ENCODE data around the gene C1orf94.

The C1orf94 gene

GRCh38 chr1:34144766-34145165 lies 31.9 kb upstream of the C1orf94 start:
- H3K4me3 ChIP-seq (ENCODE audit: low read depth in 1 of 2, low read length in 2 of 2) = no peak overlapping the region

GRCh38 chr1:34147301-34147700 lies 29.4 kb upstream of the C1orf94 start:
- Histone ChIP-seq H3K4me3 (ENCODE audit: low read depth in 1 of 2, low read length in 2 of 2) (no peak overlapping the region), H3K27me3 (ENCODE audit: control insufficient read depth in 1 of 2, insufficient read depth in 2 of 2, low read length in 2 of 2) (no peaks in the 10 kb centered on the region), H3K9ac (ENCODE audit: low read length) (no peak overlapping the region), H3K4me1 (ENCODE audit: insufficient read depth, low read length) (no peaks in the 10 kb centered on the region), H3K9me3 (ENCODE audit: low read length) (no peaks in the 10 kb centered on the region), H3K36me3 (ENCODE audit: insufficient read depth, low read length) (no peaks in the 10 kb centered on the region), H3K27ac (ENCODE audit: low read depth, low read length) (no peak overlapping the region)

More at GRCh38 chr1:34144766-34145165, 31.9 kb upstream of the C1orf94 start:
- Histone ChIP-seq H3K4me1 (ENCODE audit: insufficient read depth, low read length) (no peaks in the 10 kb centered on the region), H3K27ac (ENCODE audit: low read depth, low read length) (no peak overlapping the region), H3K9ac (ENCODE audit: low read length) (no peak overlapping the region), H3K36me3 (ENCODE audit: insufficient read depth, low read length) (no peaks in the 10 kb centered on the region), H3K9me3 (ENCODE audit: low read length) (no peaks in the 10 kb centered on the region), H3K27me3 (ENCODE audit: control insufficient read depth in 1 of 2, insufficient read depth in 2 of 2, low read length in 2 of 2) (no peaks in the 10 kb centered on the region)

- H3K4me1 ChIP-seq (ENCODE audit: insufficient read depth, low read length) = no peaks in the 10 kb centered on the region
- H3K36me3 ChIP-seq (ENCODE audit: insufficient read depth, low read length) = no peaks in the 10 kb centered on the region
- no peak overlapping the region for H3K27ac ChIP-seq (ENCODE audit: low read depth, low read length)
- H3K9me3 ChIP-seq (ENCODE audit: low read length) = no peaks in the 10 kb centered on the region
- H3K9ac ChIP-seq (ENCODE audit: low read length) = no peak overlapping the region
- H3K4me3 ChIP-seq (ENCODE audit: low read depth in 1 of 2, low read length in 2 of 2) = no peak overlapping the region
- no peaks in the 10 kb centered on the region for H3K27me3 ChIP-seq (ENCODE audit: control insufficient read depth in 1 of 2, insufficient read depth in 2 of 2, low read length in 2 of 2)
Observed at GRCh38 chr1:34149501-34149900, 27.2 kb upstream of the C1orf94 start.

GRCh38 chr1:34153246-34153645 lies 23.5 kb upstream of the C1orf94 start:
- Histone ChIP-seq H3K36me3 (ENCODE audit: insufficient read depth, low read length) (no peaks in the 10 kb centered on the region), H3K4me1 (ENCODE audit: insufficient read depth, low read length) (no peaks in the 10 kb centered on the region), H3K9ac (ENCODE audit: low read length) (no peak overlapping the region), H3K4me3 (ENCODE audit: low read depth in 1 of 2, low read length in 2 of 2) (no peak overlapping the region), H3K27ac (ENCODE audit: low read depth, low read length) (no peak overlapping the region), H3K27me3 (ENCODE audit: control insufficient read depth in 1 of 2, insufficient read depth in 2 of 2, low read length in 2 of 2) (no peaks in the 10 kb centered on the region), H3K9me3 (ENCODE audit: low read length) (no peaks in the 10 kb centered on the region)

GRCh38 chr1:34155860-34156259 lies 20.8 kb upstream of the C1orf94 start:
- Histone ChIP-seq H3K36me3 (ENCODE audit: insufficient read depth, low read length) (no peaks in the 10 kb centered on the region), H3K4me1 (ENCODE audit: insufficient read depth, low read length) (no peaks in the 10 kb centered on the region), H3K9ac (ENCODE audit: low read length) (no peak overlapping the region), H3K9me3 (ENCODE audit: low read length) (no peaks in the 10 kb centered on the region), H3K4me3 (ENCODE audit: low read depth in 1 of 2, low read length in 2 of 2) (no peak overlapping the region), H3K27ac (ENCODE audit: low read depth, low read length) (no peak overlapping the region), H3K27me3 (ENCODE audit: control insufficient read depth in 1 of 2, insufficient read depth in 2 of 2, low read length in 2 of 2) (peaks cover 0 to 6% of the 10 kb centered on the region in 2 donors)

- H3K9me3 ChIP-seq (ENCODE audit: low read length) = no peaks in the 10 kb centered on the region
- H3K4me1 ChIP-seq (ENCODE audit: insufficient read depth, low read length) = no peaks in the 10 kb centered on the region
- peaks cover 0 to 11% of the 10 kb centered on the region in 2 donors for H3K27me3 ChIP-seq (ENCODE audit: control insufficient read depth in 1 of 2, insufficient read depth in 2 of 2, low read length in 2 of 2)
- no peak overlapping the region for H3K27ac ChIP-seq (ENCODE audit: low read depth, low read length)
- no peaks in the 10 kb centered on the region for H3K36me3 ChIP-seq (ENCODE audit: insufficient read depth, low read length)
- H3K9ac ChIP-seq (ENCODE audit: low read length) = no peak overlapping the region
- H3K4me3 ChIP-seq (ENCODE audit: low read depth in 1 of 2, low read length in 2 of 2) = no peak overlapping the region
Observed at GRCh38 chr1:34156739-34157138, 20.0 kb upstream of the C1orf94 start.

- no peaks in the 10 kb centered on the region for H3K9me3 ChIP-seq (ENCODE audit: low read length)
- no peak overlapping the region for H3K27ac ChIP-seq (ENCODE audit: low read depth, low read length)
- H3K27me3 ChIP-seq (ENCODE audit: control insufficient read depth in 1 of 2, insufficient read depth in 2 of 2, low read length in 2 of 2) = peaks cover 36 to 65% of the 10 kb centered on the region in 2 donors
- no peak overlapping the region for H3K9ac ChIP-seq (ENCODE audit: low read length)
- H3K36me3 ChIP-seq (ENCODE audit: insufficient read depth, low read length) = no peaks in the 10 kb centered on the region
- peak overlapping the region; percentile 52 to 58 for H3K4me3 ChIP-seq (ENCODE audit: low read depth in 1 of 2, low read length in 2 of 2)
- H3K4me1 ChIP-seq (ENCODE audit: insufficient read depth, low read length) = peaks cover 27% of the 10 kb centered on the region
Observed at GRCh38 chr1:34162852-34163766, 13.6 kb upstream of the C1orf94 start.

- no peak overlapping the region for H3K9ac ChIP-seq (ENCODE audit: low read length)
- H3K27me3 ChIP-seq (ENCODE audit: control insufficient read depth in 1 of 2, insufficient read depth in 2 of 2, low read length in 2 of 2) = peaks cover 36 to 69% of the 10 kb centered on the region in 2 donors
- H3K27ac ChIP-seq (ENCODE audit: low read depth, low read length) = no peak overlapping the region
- H3K36me3 ChIP-seq (ENCODE audit: insufficient read depth, low read length) = no peaks in the 10 kb centered on the region
- peak overlapping the region; percentile 52 to 58 for H3K4me3 ChIP-seq (ENCODE audit: low read depth in 1 of 2, low read length in 2 of 2)
- peaks cover 27% of the 10 kb centered on the region for H3K4me1 ChIP-seq (ENCODE audit: insufficient read depth, low read length)
- H3K9me3 ChIP-seq (ENCODE audit: low read length) = no peaks in the 10 kb centered on the region
Observed at GRCh38 chr1:34163792-34164731, 12.6 kb upstream of the C1orf94 start.

GRCh38 chr1:34164771-34165391 lies 11.8 kb upstream of the C1orf94 start, which contains the start of gene CSMD2:
Gene CSMD2 (minus strand): TSS chr1:34165230. CDS start chr1:34165097, 133 bp downstream.
- H3K4me3 ChIP-seq (ENCODE audit: low read depth in 1 of 2, low read length in 2 of 2) = peak within 1 kb of the TSS in 1 of 2 donors; percentile 52
- no peak within 1 kb of the TSS for H3K9ac ChIP-seq (ENCODE audit: low read length)
- H3K9me3 ChIP-seq (ENCODE audit: low read length) = no peaks in the 10 kb centered on the region
- no peak within 1 kb of the TSS for H3K27ac ChIP-seq (ENCODE audit: low read depth, low read length)
- peaks cover 36 to 65% of the 10 kb centered on the region in 2 donors for H3K27me3 ChIP-seq (ENCODE audit: control insufficient read depth in 1 of 2, insufficient read depth in 2 of 2, low read length in 2 of 2)
- peaks cover 27% of the 10 kb centered on the region for H3K4me1 ChIP-seq (ENCODE audit: insufficient read depth, low read length)
- no peaks in the 10 kb centered on the region for H3K36me3 ChIP-seq (ENCODE audit: insufficient read depth, low read length)

GRCh38 chr1:34165422-34165921 lies 11.2 kb upstream of the C1orf94 start:
- H3K4me1 ChIP-seq (ENCODE audit: insufficient read depth, low read length) = peaks cover 27% of the 10 kb centered on the region
- no peak overlapping the region for H3K27ac ChIP-seq (ENCODE audit: low read depth, low read length)
- peaks cover 36 to 63% of the 10 kb centered on the region in 2 donors for H3K27me3 ChIP-seq (ENCODE audit: control insufficient read depth in 1 of 2, insufficient read depth in 2 of 2, low read length in 2 of 2)
- H3K9ac ChIP-seq (ENCODE audit: low read length) = no peak overlapping the region
- peak overlapping the region in 1 of 2 donors; percentile 27 for H3K4me3 ChIP-seq (ENCODE audit: low read depth in 1 of 2, low read length in 2 of 2)
- H3K36me3 ChIP-seq (ENCODE audit: insufficient read depth, low read length) = no peaks in the 10 kb centered on the region
- no peaks in the 10 kb centered on the region for H3K9me3 ChIP-seq (ENCODE audit: low read length)
